ENCODE data around the gene SLCO4A1.

SLCO4A1 gene

GRCh38 chr20:62706344-62706743, 64.0 kb downstream of the SLCO4A1 start:
- Histone ChIP-seq H3K79me2 (ENCODE audit: control insufficient read depth, low read length) (no peaks in the 10 kb centered on the region), H3K9me3 (ENCODE audit: control insufficient read depth, insufficient read depth, low read length) (no peaks in the 10 kb centered on the region), H3K4me2 (ENCODE audit: low read length) (no peak overlapping the region), H3F3A (ENCODE audit: control insufficient read depth, insufficient read depth) (no peaks in the 10 kb centered on the region), H3K27ac (ENCODE audit: low read depth, low read length) (no peak overlapping the region), H4K20me1 (ENCODE audit: control insufficient read depth, insufficient read depth, low read depth, low read length) (no peaks in the 10 kb centered on the region), H3K36me3 (ENCODE audit: control insufficient read depth, low read length) (no peaks in the 10 kb centered on the region), H3K9me2 (replicated peaks; ENCODE audit: control insufficient read depth, low read length) (no peaks in the 10 kb centered on the region), H3K27me3 (ENCODE audit: control insufficient read depth, low read length) (no peaks in the 10 kb centered on the region), H3K4me1 (ENCODE audit: control insufficient read depth, low read length) (no peaks in the 10 kb centered on the region), H3K4me3 (ENCODE audit: low read length) (no peak overlapping the region)
- TF ChIP-seq CTCF (IDR thresholded peaks at IDR 0.05; ENCODE audit: low read depth, low read length, poor library complexity, severe bottlenecking) (no peak), EZH2phosphoT487 (IDR thresholded peaks at IDR 0.05; ENCODE audit: borderline replicate concordance, low read length) (no peak)

GRCh38 chr20:62706857-62707256, 64.6 kb downstream of the SLCO4A1 start:
- Histone ChIP-seq H4K20me1 (ENCODE audit: control insufficient read depth, insufficient read depth, low read depth, low read length) (no peaks in the 10 kb centered on the region), H3K36me3 (ENCODE audit: control insufficient read depth, low read length) (no peaks in the 10 kb centered on the region), H3K4me1 (ENCODE audit: control insufficient read depth, low read length) (no peaks in the 10 kb centered on the region), H3K9me2 (replicated peaks; ENCODE audit: control insufficient read depth, low read length) (no peaks in the 10 kb centered on the region), H3K9me3 (ENCODE audit: control insufficient read depth, insufficient read depth, low read length) (no peaks in the 10 kb centered on the region), H3K27ac (ENCODE audit: low read depth, low read length) (no peak overlapping the region), H3K27me3 (ENCODE audit: control insufficient read depth, low read length) (no peaks in the 10 kb centered on the region), H3F3A (ENCODE audit: control insufficient read depth, insufficient read depth) (no peaks in the 10 kb centered on the region), H3K4me2 (ENCODE audit: low read length) (no peak overlapping the region), H3K4me3 (ENCODE audit: low read length) (no peak overlapping the region), H3K79me2 (ENCODE audit: control insufficient read depth, low read length) (no peaks in the 10 kb centered on the region)
- no peak for TF ChIP-seq CTCF (IDR thresholded peaks at IDR 0.05; ENCODE audit: low read depth, low read length, poor library complexity, severe bottlenecking)
- no peak for TF ChIP-seq EZH2phosphoT487 (IDR thresholded peaks at IDR 0.05; ENCODE audit: borderline replicate concordance, low read length)

GRCh38 chr20:62707276-62707920, 65.1 kb downstream of the SLCO4A1 start:
- H3K36me3 ChIP-seq (ENCODE audit: control insufficient read depth, low read length): no peaks in the 10 kb centered on the region
- TF ChIP-seq EZH2phosphoT487 (IDR thresholded peaks at IDR 0.05; ENCODE audit: borderline replicate concordance, low read length) (no peak), CTCF (IDR thresholded peaks at IDR 0.05; ENCODE audit: low read depth, low read length, poor library complexity, severe bottlenecking) (no peak)
- H3K27ac ChIP-seq (ENCODE audit: low read depth, low read length): no peak overlapping the region
- no peaks in the 10 kb centered on the region for H3K4me1 ChIP-seq (ENCODE audit: control insufficient read depth, low read length)
- H3F3A ChIP-seq (ENCODE audit: control insufficient read depth, insufficient read depth): no peaks in the 10 kb centered on the region
- H3K79me2 ChIP-seq (ENCODE audit: control insufficient read depth, low read length): no peaks in the 10 kb centered on the region
- no peaks in the 10 kb centered on the region for H3K27me3 ChIP-seq (ENCODE audit: control insufficient read depth, low read length)
- no peak overlapping the region for H3K4me3 ChIP-seq (ENCODE audit: low read length)
- H3K9me3 ChIP-seq (ENCODE audit: control insufficient read depth, insufficient read depth, low read length): no peaks in the 10 kb centered on the region
- H4K20me1 ChIP-seq (ENCODE audit: control insufficient read depth, insufficient read depth, low read depth, low read length): no peaks in the 10 kb centered on the region
- no peaks in the 10 kb centered on the region for H3K9me2 ChIP-seq (replicated peaks; ENCODE audit: control insufficient read depth, low read length)
- no peak overlapping the region for H3K4me2 ChIP-seq (ENCODE audit: low read length)

Measured in DOHH2 (cell line).